ENCODE measurements around the gene MRPL24.

DNA sequence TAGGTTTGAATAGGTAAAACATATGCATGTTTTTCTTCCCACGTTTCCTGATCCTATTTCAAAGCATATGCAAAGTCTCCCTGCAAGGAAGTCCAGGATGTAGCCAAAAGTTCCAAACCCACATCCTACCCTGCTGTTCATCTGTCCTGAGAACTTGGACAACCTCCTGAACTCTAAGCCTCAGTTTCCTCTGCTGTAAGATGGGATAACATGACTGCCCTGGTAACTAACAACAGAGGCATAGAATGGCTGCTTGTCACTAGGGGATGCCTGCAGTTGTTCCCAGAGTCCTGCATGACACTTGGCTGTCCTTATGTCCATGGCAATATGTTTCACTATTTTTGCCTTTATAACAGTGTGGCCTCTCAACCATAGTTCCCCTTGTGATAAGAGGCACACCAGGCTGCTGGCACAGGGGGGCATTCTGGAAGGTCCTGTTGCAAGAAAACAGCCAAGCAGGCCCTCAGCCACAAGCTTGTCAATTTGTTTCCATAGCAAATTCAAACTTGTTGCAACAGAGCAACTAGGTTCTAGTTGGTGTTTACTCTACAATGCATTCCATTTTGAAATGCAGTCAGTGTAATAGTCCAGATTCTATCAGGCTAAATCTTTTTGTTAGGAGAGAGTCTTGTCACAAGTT lies 12.1 kb upstream of the MRPL24 start:
- TF ChIP-seq, protein P1, sequence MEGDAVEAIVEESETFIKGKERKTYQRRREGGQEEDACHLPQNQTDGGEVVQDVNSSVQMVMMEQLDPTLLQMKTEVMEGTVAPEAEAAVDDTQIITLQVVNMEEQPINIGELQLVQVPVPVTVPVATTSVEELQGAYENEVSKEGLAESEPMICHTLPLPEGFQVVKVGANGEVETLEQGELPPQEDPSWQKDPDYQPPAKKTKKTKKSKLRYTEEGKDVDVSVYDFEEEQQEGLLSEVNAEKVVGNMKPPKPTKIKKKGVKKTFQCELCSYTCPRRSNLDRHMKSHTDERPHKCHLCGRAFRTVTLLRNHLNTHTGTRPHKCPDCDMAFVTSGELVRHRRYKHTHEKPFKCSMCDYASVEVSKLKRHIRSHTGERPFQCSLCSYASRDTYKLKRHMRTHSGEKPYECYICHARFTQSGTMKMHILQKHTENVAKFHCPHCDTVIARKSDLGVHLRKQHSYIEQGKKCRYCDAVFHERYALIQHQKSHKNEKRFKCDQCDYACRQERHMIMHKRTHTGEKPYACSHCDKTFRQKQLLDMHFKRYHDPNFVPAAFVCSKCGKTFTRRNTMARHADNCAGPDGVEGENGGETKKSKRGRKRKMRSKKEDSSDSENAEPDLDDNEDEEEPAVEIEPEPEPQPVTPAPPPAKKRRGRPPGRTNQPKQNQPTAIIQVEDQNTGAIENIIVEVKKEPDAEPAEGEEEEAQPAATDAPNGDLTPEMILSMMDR (IDR thresholded peaks at IDR 0.05) = no peak
- TF ChIP-seq POLR2A (IDR thresholded peaks at IDR 0.05) = no peak
